ENCODE data around the gene EHD3.

Gene EHD3

GRCh38 chr2:31284107-31284506 lies 50.2 kb downstream of the EHD3 start:
- no peak for DNase-seq (ENCODE audit: low read depth in 2 of 2)

DNA sequence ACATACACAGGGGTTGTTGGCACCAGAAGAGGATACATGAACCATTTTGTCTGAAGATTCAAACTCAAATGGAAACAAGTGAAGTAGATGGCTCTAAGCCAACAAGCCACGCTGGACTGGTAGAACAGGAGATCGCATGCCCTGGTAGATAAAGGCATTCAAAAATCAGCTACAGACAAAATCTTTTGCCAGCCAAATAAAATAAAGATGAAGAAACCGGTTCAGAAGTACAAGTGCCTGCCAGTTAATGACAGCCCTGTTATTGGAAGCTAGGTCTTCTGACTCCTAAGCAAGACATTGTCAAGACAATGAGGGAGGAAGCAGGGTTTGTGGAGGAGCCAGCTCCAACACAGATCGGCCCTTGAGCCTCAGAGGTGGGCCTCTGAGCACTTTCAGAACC lies 52.3 kb downstream of the EHD3 start:
- DNase-seq (ENCODE audit: low read depth in 2 of 2): no peak

DNA sequence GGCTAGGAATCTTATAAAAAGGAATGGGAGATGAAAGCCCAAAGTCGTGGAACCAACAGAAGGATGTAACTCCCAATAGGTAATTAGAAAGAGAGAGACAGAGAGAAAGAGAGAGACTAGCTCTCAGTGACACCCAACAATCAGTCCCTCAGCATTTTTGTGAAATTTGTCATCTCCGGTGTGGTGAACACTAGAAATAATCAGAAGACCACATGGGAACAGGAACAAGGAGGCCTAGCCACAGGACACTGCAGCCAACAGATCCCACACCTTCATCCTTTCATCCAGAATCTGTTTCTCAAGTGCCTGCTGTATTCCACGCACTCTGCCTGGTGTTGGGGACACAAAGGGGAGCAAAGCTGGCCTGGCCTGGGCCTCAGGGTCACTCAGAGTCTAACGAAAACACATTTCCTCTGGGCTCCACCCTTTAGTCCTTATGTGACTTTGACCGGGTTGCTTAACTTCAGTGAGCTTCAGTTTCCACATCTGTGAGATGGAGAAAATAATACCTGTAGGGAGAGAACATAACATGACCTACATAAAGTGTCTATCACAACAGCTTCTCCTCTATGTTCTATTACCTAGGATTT lies 53.1 kb downstream of the EHD3 start:
- no peak for DNase-seq (ENCODE audit: low read depth in 2 of 2)

GRCh38 chr2:31287654-31288053 lies 53.7 kb downstream of the EHD3 start:
- DNase-seq (ENCODE audit: low read depth in 2 of 2): no peak

DNA sequence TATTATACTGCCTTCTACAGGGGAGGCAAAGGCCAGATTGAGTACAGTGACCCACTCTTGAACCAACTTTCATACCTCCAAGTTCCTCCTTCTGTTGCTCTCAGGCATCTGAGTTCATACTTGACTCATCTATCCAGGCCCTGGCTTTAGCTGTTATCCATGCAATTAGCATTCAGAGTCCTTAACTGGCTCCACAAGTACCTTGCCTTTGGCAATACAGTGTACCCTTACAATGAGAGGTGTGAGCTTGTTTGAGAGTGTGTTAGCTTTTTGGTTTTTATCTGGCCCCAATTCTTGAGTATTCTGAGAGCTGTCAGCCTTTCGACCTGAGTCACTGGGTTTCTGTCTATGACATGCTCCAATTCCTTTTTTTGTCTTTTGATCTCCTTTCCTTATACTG lies 60.2 kb downstream of the EHD3 start:
- DNase-seq (ENCODE audit: low read depth in 2 of 2): no peak

DNA sequence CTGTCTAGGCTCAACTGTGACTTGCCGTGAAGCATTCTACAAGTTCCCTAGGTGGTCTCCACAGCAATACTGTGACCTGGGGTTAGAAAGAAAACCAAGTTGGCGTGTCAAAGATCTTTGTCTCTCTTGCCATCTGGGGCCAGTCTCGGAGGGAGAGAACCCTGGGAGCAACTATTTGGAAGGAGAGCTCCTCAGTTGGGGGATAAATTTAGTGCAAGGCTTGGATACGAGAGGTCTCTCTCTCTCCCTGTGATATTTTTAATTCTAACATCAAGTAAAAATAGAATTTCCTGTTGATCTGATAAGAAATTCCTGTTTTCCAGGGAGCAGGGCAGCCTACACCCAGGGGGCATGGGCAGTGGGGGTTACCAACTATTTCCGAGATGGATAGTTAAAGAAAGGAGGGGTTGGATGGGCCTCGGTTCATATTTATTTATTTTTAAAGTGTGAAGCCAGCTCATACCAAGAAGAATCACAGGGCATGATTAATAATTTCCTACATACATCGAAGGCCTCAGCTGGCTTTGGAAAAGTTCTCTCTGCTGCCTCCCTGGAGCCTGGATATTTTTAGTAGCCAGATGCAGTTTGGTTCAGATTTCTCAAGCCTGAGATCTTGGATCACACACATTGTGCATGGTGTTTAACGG lies 62.8 kb downstream of the EHD3 start:
- no peak for DNase-seq (ENCODE audit: low read depth in 2 of 2)

DNA sequence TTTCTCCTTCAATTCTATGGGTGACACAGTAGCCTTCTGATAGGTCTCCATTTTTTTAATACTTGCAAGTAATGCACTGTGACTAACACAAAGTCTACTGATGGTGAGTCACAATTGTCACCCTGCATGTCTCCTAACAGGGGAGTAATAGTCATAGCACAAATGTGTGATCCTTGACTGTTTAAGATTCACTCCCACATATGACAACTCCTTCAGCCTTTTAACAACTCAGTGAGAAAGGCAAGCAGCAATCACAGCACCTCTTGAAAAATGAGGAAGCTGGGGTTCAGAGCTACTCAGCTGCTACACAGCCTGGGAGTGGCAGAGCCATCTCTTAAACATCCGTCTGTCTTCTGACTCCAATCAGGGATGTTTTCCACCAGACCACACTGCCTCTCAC lies 63.8 kb downstream of the EHD3 start:
- no peak for DNase-seq (ENCODE audit: low read depth in 2 of 2)

DNA sequence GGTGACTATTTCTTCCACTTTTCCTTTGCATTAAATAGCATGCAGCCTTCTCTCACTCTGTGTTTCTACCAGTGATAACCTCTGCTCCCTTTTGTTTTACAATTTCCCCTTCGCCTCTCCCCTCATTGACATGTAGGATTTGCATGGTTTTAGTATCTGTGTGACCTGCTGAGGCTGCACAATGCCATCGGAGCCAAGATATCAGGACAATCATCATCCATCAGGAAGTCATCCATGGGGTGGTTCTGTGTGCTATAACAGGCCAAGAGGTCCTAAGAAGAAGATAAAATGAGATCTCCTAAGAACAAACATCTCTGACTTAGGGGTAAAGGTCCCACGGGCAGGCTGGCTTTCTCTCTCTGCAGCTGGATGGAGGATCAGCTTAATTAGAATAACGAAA lies 65.6 kb downstream of the EHD3 start:
- DNase-seq (ENCODE audit: low read depth in 2 of 2): no peak

DNA sequence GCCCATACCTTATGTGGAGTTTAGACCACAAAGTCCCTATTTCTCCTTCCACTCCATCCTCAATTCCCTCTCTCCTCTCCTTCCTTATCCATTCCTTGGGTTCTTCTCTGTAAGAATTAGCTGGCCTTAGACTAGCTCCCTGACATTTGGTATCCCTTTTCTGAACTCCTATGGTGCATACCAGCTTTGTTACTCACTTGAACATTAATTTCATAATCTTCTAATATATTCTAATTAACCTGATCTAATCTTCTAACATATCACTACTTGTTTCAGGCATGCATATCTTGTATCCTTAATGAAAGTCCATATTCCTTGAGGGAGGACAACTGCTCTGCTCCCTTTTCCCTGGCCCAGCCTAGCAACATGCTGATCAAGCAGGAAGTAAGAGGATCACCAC lies 66.4 kb downstream of the EHD3 start:
- no peak for DNase-seq (ENCODE audit: low read depth in 2 of 2)

DNA sequence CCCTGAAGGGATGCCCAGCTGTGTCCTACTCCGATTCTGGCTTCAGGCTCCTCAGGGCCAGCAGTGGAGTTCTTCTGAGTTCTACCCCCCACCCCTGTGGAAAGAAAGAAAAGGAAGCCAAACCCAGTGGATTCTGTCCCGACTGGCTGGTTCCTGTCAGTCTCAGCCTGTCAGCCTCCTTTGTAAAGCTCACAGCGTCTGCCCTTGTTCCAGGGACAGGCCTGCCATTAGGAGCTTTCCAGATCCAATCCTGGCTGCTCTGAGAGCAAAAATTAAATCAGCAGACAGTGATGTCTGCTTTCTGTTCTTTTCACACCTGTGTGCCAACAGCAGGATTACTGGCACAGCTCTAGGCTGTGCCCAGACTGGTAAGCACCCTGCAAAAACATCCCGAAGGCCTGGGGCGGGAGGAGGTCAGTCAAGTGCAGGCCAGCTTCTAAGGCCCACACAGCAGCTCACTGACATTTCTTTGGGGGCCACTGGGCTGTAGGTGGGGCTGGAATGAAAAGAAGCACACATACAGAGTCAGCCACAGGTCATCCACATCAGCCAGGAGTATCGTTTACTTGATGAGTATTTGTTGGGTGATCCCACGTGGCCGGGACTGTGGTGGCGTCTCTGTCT lies 69.1 kb downstream of the EHD3 start:
- no peak for DNase-seq (ENCODE audit: low read depth in 2 of 2)

- DNase-seq (ENCODE audit: low read depth in 2 of 2): no peak
Observed at GRCh38 chr2:31304816-31305215, 70.9 kb downstream of the EHD3 start.

GRCh38 chr2:31312898-31313297 lies 78.9 kb downstream of the EHD3 start:
- no peak for DNase-seq (ENCODE audit: low read depth in 2 of 2)

DNA sequence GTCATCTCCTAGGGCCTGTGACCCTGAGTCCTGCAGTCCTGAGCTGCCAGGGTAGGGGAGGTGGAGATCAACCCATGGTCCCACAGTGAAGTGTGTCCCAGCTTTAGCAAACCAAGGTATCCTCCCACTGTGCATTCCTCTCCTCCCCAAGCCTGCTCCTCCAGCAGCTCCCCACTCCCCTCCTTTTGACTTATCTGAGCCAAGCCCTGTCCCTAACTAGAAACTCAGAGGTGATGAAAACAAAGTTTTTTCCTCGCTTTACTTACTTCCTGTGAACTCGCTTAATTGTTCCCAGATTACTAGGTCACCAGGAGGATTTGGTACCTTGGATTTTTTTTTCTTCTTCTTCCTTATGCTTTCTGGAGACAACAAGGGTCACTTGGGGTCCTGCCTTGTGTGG lies 80.8 kb downstream of the EHD3 start:
- no peak for DNase-seq (ENCODE audit: low read depth in 2 of 2)

GRCh38 chr2:31317396-31317795 lies 83.4 kb downstream of the EHD3 start:
- no peak for DNase-seq (ENCODE audit: low read depth in 2 of 2)

- no peak for DNase-seq (ENCODE audit: low read depth in 2 of 2)
Observed at GRCh38 chr2:31318361-31319336, 84.7 kb downstream of the EHD3 start.

All from stimulated activated CD4-positive, alpha-beta T cell treated with anti-CD3 and anti-CD28 coated beads, Interleukin-1b, Interleukin-23, amount 100 ng/mL, for 1 hour (primary cell).